Measurements from ENCODE around the gene CAPN12. TPM values are rescaled to one million over a fixed set of nuclear protein-coding genes. Genes with fewer than 3 reads are reported as not detected.

CAPN12 gene
- polyA plus RNA-seq, 3 donors, result 1.8 TPM; not detected in 2

DNA sequence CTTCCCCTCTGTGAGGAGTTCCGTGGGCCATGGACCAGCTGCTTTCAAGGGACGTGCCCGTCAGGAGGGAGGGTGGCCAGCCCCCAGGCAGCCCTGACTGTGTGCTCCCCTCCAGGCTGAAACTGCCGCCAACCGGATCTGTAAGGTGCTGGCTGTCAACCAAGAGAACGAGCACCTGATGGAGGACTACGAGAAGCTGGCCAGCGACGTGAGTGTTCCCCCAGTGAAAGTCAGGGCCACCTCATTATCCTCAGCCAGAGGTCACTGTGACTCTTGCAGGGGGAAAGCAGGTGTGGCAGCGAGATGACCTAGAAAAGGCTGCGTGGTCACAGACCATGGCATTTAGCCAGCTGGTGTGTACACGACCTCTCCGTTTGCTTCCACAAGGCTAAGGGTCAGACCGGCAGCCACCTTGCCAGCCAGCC, 29.9 kb downstream of the CAPN12 start:
- H3K4me3 ChIP-seq (replicated peaks in 1 of 3; ENCODE audit: low read depth in 2 of 3, low read length in 3 of 3), result no peak overlapping the region
- peaks cover 6% of the 10 kb centered on the region for H4K20me1 ChIP-seq (ENCODE audit: insufficient read depth, low read length)
- WGBS (ENCODE audit: insufficient coverage), result 95% methylated on average over 14 of the region's 14 CpGs
- intact Hi-C loops (cut with micrococcal nuclease), result no loop called here
- no peaks in the 10 kb centered on the region for H3K9me3 ChIP-seq (replicated peaks in 1 of 2; ENCODE audit: control insufficient read depth in 1 of 2, insufficient read depth in 1 of 2, low read length in 2 of 2)
- Mint-ChIP-seq H3K9me3 (peaks cover 0 to 2% (median 0%) of the 10 kb centered on the region in 7 donors), H3K36me3 (peaks cover 77 to 98% of the 10 kb centered on the region in 2 donors), H3K4me3 (no peak overlapping the region), H3K27ac (peak overlapping the region in 2 of 7 donors; percentile 22 to 80), H3K4me1 (no peaks in the 10 kb centered on the region), H3K27me3 (ENCODE audit: low read depth in 3 of 3) (no peaks in the 10 kb centered on the region)
- no peaks in the 10 kb centered on the region for H3K4me1 ChIP-seq (ENCODE audit: control insufficient read depth in 1 of 2, insufficient read depth in 2 of 2, low read length in 2 of 2)
- no peak for DNase-seq
- peaks cover 88 to 100% of the 10 kb centered on the region in 2 donors for H3K36me3 ChIP-seq (replicated peaks in 1 of 2; ENCODE audit: control insufficient read depth in 1 of 2, insufficient read depth in 2 of 2, low read length in 2 of 2)
- H3K79me2 ChIP-seq (ENCODE audit: insufficient read depth, low read length), result no peaks in the 10 kb centered on the region
- TF ChIP-seq, protein P1, sequence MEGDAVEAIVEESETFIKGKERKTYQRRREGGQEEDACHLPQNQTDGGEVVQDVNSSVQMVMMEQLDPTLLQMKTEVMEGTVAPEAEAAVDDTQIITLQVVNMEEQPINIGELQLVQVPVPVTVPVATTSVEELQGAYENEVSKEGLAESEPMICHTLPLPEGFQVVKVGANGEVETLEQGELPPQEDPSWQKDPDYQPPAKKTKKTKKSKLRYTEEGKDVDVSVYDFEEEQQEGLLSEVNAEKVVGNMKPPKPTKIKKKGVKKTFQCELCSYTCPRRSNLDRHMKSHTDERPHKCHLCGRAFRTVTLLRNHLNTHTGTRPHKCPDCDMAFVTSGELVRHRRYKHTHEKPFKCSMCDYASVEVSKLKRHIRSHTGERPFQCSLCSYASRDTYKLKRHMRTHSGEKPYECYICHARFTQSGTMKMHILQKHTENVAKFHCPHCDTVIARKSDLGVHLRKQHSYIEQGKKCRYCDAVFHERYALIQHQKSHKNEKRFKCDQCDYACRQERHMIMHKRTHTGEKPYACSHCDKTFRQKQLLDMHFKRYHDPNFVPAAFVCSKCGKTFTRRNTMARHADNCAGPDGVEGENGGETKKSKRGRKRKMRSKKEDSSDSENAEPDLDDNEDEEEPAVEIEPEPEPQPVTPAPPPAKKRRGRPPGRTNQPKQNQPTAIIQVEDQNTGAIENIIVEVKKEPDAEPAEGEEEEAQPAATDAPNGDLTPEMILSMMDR (IDR thresholded peaks at IDR 0.05), result no peak
- H3K9ac ChIP-seq (ENCODE audit: insufficient read depth, low read length, poor library complexity, severe bottlenecking), result no peak overlapping the region
- no peak overlapping the region for H3K27ac ChIP-seq (ENCODE audit: low read depth in 1 of 2, low read length in 2 of 2)
- H3K4me2 ChIP-seq (replicated peaks; ENCODE audit: extremely low read depth, low read length, poor library complexity, severe bottlenecking), result no peak overlapping the region
- H2AFZ ChIP-seq (ENCODE audit: insufficient read depth, low read depth, low read length, poor library complexity, severe bottlenecking), result no peak overlapping the region
- no peaks in the 10 kb centered on the region for H3K27me3 ChIP-seq (ENCODE audit: control insufficient read depth in 2 of 2, insufficient read depth in 2 of 2, low read length in 2 of 2)

DNA sequence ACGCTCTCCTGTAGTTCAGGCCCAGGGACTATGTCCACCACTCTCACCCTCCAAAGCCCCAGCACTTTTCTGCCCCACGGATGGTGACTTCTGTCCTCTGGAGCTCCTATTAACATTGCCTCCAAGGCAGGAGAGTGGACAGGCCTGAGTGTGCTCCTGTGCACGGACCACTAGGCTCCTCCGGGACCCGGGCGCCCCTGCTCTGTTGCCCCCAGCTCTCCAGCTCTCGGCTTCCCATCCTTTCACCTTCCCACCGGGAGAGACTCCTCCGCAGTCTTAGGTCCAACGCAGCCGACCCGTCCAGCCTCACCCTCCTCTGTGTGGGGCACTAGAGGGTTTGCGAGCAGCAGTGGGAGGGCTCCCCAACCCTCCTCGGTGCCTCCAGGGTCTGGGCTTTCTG, 30.4 kb downstream of the CAPN12 start:
- DNase-seq, result no peak
- no peaks in the 10 kb centered on the region for H3K79me2 ChIP-seq (ENCODE audit: insufficient read depth, low read length)
- intact Hi-C loops (cut with micrococcal nuclease), result no loop called here
- no peak overlapping the region for H3K4me3 ChIP-seq (replicated peaks in 1 of 3; ENCODE audit: low read depth in 2 of 3, low read length in 3 of 3)
- no peaks in the 10 kb centered on the region for H3K27me3 Mint-ChIP-seq (ENCODE audit: low read depth in 3 of 3)
- no peaks in the 10 kb centered on the region for H3K4me1 ChIP-seq (ENCODE audit: control insufficient read depth in 1 of 2, insufficient read depth in 2 of 2, low read length in 2 of 2)
- no peak overlapping the region for H3K9ac ChIP-seq (ENCODE audit: insufficient read depth, low read length, poor library complexity, severe bottlenecking)
- H2AFZ ChIP-seq (ENCODE audit: insufficient read depth, low read depth, low read length, poor library complexity, severe bottlenecking), result no peak overlapping the region
- H3K4me2 ChIP-seq (replicated peaks; ENCODE audit: extremely low read depth, low read length, poor library complexity, severe bottlenecking), result no peak overlapping the region
- peaks cover 4% of the 10 kb centered on the region for H4K20me1 ChIP-seq (ENCODE audit: insufficient read depth, low read length)
- H3K36me3 ChIP-seq (replicated peaks in 1 of 2; ENCODE audit: control insufficient read depth in 1 of 2, insufficient read depth in 2 of 2, low read length in 2 of 2), result peaks cover 89 to 100% of the 10 kb centered on the region in 2 donors
- TF ChIP-seq, protein P1 (IDR thresholded peaks at IDR 0.05), result no peak
- H3K4me3 Mint-ChIP-seq, result no peak overlapping the region
- H3K36me3 Mint-ChIP-seq, result peaks cover 76 to 98% of the 10 kb centered on the region in 2 donors
- peak overlapping the region in 3 of 7 donors; percentile 67 to 75 (median 70) for H3K27ac Mint-ChIP-seq
- WGBS (ENCODE audit: insufficient coverage), result 93% methylated on average over 13 of the region's 14 CpGs
- no peaks in the 10 kb centered on the region for H3K9me3 ChIP-seq (replicated peaks in 1 of 2; ENCODE audit: control insufficient read depth in 1 of 2, insufficient read depth in 1 of 2, low read length in 2 of 2)
- peaks cover 0 to 2% (median 0%) of the 10 kb centered on the region in 7 donors for H3K9me3 Mint-ChIP-seq
- no peaks in the 10 kb centered on the region for H3K4me1 Mint-ChIP-seq
- no peaks in the 10 kb centered on the region for H3K27me3 ChIP-seq (ENCODE audit: control insufficient read depth in 2 of 2, insufficient read depth in 2 of 2, low read length in 2 of 2)
- H3K27ac ChIP-seq (ENCODE audit: low read depth in 1 of 2, low read length in 2 of 2), result no peak overlapping the region
